K562 (cell line): ENCODE data around the gene C13orf46.

Experiments used
- BHLHE40 ChIP-seq: IDR thresholded peaks from 2 replicates; pipeline ENCODE4 v1.6.1; 2011; ENCODE audit warnings: low read length, improper control_type of control experiment
- DNMT1 ChIP-seq: fragments of 450-650 bp; IDR thresholded peaks from 2 replicates; pipeline ENCODE4 v1.6.1; 2016; ENCODE audit warnings: antibody characterized with exemption, mild to moderate bottlenecking
- KDM1A ChIP-seq, 2 experiments: fragments of 450-650 bp; IDR thresholded peaks; 2 replicates each; pipeline ENCODE4 v1.6.1; 2016; ENCODE audit warnings: mild to moderate bottlenecking in 2 of 2
- KDM4B ChIP-seq, 2 experiments: fragments of 450-650 bp in 1 of 2; sonication (generic) in 1 of 2; IDR thresholded peaks; 2 replicates each; pipeline ENCODE4 v1.6.1; 2016 to 2017; ENCODE audit warnings: borderline replicate concordance in 2 of 2, antibody characterized with exemption in 1 of 2, low read depth in 1 of 2, mild to moderate bottlenecking in 1 of 2
- KLF6 ChIP-seq: fragments of 250-450 bp; sonication (Bioruptor Pico); IDR thresholded peaks from 2 replicates; pipeline ENCODE4 v1.4.0; 2020; ENCODE audit warnings: mild to moderate bottlenecking, moderate library complexity, borderline replicate concordance
- NR2C2 ChIP-seq, 2 experiments: fragments of 200-800 bp in 1 of 2; sonication (Bioruptor generic) in 1 of 2; sonication (generic) in 1 of 2; formaldehyde crosslinking in 1 of 2; IDR thresholded peaks; 2 replicates each; pipeline versions ENCODE4 v1.6.1 to v1.8.0; 2016 to 2022; ENCODE audit warnings: mild to moderate bottlenecking in 1 of 2, missing compliant biosample characterization in 1 of 2, missing genetic modification characterization in 1 of 2, missing genetic modification reagents in 1 of 2
- SMARCC2 ChIP-seq: fragments of 450-650 bp; IDR thresholded peaks from 2 replicates; pipeline ENCODE4 v1.6.1; 2017; ENCODE audit warnings: antibody characterized with exemption, moderate library complexity, mild to moderate bottlenecking, low read depth
- ZNF347 ChIP-seq: fragments of 450-650 bp; formaldehyde crosslinking; IDR thresholded peaks from 2 replicates; pipeline ENCODE4 v1.4.0; 2020; ENCODE audit warnings: low read depth, mild to moderate bottlenecking, moderate library complexity
- TF ChIP-seq, protein P1 (sequence below): fragments of 450-650 bp; IDR thresholded peaks from 2 replicates; pipeline ENCODE4 v1.6.1; 2016; ENCODE audit warnings: low read depth
- TF ChIP-seq, protein P2 (sequence below), 3 experiments: IDR thresholded peaks in 2 of 3; conservative IDR thresholded peaks in 1 of 3; 2 replicates each; pipeline ENCODE4 v1.5.1; 2011 to 2012; ENCODE audit warnings: low read length in 3 of 3, mild to moderate bottlenecking in 3 of 3, control low read depth in 2 of 3, improper control_type of control experiment in 1 of 3, inconsistent platforms in 1 of 3, low read depth in 1 of 3, mixed read lengths in 1 of 3, moderate library complexity in 1 of 3; ENCODE audit not compliant: insufficient read depth in 2 of 3

DNA sequence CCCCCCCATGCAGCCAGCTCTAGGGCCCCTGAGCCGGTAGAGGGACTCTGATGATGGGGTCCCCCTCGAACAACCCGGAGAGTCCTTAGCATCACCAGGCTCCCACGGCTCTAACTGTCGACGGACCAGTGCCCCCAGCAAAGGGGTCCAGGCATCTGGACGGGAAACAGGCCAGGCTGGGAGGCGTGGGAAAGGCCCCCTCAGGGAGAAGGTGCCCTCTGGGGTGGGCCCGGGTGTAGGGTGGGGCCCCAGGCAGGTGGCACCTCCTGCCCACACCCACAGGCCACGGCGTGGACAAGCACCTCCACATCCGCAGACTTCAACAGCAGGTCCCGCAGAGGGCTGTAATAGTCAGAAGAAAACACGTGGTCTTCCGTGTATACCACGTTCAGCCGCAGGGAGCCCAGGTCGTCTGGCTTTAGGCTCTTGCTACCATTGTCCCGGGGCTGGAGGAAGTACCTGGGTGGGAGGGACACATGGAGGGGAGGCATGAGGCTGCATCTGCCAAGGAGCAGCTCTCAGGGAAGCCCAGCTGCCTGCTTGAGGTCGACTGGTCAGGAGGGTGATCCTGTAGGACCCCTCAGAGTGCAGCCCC, 44.7 kb upstream of the C13orf46 start:
- TF ChIP-seq ZNF347 (CRISPR knock-in tag) (no peak), KLF6 (CRISPR knock-in tag) (no peak), SMARCC2 (no peak), KDM4B (IDR thresholded peaks at IDR 0.05; ENCODE audit: borderline replicate concordance in 2 of 2, low read depth in 1 of 2) (no peak), DNMT1 (no peak), NR2C2 (CRISPR knock-in tag; IDR thresholded peaks at IDR 0.05) (no peak), NR2C2 (tag; IDR thresholded peaks at IDR 0.05) (no peak), KDM1A (IDR thresholded peaks at IDR 0.05) (no peak), BHLHE40 (no peak)
- TF ChIP-seq, protein P1, sequence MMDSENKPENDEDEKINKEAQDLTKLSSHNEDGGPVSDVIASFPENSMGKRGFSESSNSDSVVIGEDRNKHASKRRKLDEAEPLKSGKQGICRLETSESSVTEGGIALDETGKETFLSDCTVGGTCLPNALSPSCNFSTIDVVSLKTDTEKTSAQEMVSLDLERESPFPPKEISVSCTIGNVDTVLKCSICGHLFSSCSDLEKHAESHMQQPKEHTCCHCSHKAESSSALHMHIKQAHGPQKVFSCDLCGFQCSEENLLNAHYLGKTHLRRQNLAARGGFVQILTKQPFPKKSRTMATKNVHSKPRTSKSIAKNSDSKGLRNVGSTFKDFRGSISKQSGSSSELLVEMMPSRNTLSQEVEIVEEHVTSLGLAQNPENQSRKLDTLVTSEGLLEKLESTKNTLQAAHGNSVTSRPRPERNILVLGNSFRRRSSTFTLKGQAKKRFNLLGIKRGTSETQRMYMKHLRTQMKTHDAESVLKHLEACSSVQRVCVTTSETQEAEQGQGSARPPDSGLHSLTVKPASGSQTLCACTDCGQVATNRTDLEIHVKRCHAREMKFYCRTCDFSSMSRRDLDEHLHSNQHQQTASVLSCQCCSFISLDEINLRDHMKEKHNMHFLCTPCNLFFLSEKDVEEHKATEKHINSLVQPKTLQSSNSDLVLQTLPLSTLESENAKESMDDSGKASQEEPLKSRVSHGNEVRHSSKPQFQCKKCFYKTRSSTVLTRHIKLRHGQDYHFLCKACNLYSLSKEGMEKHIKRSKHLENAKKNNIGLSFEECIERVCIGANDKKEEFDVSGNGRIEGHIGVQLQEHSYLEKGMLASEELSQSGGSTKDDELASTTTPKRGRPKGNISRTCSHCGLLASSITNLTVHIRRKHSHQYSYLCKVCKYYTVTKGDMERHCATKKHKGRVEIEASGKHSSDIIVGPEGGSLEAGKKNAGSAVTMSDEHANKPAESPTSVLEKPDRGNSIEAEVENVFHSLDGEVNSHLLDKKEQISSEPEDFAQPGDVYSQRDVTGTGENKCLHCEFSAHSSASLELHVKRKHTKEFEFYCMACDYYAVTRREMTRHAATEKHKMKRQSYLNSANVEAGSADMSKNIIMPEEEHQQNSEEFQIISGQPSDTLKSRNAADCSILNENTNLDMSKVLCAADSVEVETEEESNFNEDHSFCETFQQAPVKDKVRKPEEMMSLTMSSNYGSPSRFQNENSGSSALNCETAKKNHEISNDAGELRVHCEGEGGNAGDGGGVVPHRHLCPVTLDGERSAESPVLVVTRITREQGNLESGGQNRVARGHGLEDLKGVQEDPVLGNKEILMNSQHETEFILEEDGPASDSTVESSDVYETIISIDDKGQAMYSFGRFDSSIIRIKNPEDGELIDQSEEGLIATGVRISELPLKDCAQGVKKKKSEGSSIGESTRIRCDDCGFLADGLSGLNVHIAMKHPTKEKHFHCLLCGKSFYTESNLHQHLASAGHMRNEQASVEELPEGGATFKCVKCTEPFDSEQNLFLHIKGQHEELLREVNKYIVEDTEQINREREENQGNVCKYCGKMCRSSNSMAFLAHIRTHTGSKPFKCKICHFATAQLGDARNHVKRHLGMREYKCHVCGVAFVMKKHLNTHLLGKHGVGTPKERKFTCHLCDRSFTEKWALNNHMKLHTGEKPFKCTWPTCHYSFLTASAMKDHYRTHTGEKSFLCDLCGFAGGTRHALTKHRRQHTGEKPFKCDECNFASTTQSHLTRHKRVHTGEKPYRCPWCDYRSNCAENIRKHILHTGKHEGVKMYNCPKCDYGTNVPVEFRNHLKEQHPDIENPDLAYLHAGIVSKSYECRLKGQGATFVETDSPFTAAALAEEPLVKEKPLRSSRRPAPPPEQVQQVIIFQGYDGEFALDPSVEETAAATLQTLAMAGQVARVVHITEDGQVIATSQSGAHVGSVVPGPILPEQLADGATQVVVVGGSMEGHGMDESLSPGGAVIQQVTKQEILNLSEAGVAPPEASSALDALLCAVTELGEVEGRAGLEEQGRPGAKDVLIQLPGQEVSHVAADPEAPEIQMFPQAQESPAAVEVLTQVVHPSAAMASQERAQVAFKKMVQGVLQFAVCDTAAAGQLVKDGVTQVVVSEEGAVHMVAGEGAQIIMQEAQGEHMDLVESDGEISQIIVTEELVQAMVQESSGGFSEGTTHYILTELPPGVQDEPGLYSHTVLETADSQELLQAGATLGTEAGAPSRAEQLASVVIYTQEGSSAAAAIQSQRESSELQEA: no peak
- TF ChIP-seq, protein P2, sequence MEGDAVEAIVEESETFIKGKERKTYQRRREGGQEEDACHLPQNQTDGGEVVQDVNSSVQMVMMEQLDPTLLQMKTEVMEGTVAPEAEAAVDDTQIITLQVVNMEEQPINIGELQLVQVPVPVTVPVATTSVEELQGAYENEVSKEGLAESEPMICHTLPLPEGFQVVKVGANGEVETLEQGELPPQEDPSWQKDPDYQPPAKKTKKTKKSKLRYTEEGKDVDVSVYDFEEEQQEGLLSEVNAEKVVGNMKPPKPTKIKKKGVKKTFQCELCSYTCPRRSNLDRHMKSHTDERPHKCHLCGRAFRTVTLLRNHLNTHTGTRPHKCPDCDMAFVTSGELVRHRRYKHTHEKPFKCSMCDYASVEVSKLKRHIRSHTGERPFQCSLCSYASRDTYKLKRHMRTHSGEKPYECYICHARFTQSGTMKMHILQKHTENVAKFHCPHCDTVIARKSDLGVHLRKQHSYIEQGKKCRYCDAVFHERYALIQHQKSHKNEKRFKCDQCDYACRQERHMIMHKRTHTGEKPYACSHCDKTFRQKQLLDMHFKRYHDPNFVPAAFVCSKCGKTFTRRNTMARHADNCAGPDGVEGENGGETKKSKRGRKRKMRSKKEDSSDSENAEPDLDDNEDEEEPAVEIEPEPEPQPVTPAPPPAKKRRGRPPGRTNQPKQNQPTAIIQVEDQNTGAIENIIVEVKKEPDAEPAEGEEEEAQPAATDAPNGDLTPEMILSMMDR (IDR thresholded peaks at IDR 0.05 in 2 of 3, conservative IDR thresholded peaks at IDR 0.05 in 1 of 3; ENCODE audit: insufficient read depth in 2 of 3, low read depth in 1 of 3, low read length in 3 of 3): no peak
